GM10266 (cell line): ENCODE results near the gene EXD3.

Experiments
- DNase-seq: peaks from one replicate; pipeline ENCODE4 v3.0.0; 2012; ENCODE audit errors: extremely low spot score
- CTCF ChIP-seq: IDR thresholded peaks from 2 replicates; pipeline ENCODE4 v1.5.1; 2012; ENCODE audit warnings: mild to moderate bottlenecking, low read depth; ENCODE audit not compliant: control insufficient read depth, insufficient read depth; ENCODE audit errors: missing control alignments

Gene EXD3

DNA sequence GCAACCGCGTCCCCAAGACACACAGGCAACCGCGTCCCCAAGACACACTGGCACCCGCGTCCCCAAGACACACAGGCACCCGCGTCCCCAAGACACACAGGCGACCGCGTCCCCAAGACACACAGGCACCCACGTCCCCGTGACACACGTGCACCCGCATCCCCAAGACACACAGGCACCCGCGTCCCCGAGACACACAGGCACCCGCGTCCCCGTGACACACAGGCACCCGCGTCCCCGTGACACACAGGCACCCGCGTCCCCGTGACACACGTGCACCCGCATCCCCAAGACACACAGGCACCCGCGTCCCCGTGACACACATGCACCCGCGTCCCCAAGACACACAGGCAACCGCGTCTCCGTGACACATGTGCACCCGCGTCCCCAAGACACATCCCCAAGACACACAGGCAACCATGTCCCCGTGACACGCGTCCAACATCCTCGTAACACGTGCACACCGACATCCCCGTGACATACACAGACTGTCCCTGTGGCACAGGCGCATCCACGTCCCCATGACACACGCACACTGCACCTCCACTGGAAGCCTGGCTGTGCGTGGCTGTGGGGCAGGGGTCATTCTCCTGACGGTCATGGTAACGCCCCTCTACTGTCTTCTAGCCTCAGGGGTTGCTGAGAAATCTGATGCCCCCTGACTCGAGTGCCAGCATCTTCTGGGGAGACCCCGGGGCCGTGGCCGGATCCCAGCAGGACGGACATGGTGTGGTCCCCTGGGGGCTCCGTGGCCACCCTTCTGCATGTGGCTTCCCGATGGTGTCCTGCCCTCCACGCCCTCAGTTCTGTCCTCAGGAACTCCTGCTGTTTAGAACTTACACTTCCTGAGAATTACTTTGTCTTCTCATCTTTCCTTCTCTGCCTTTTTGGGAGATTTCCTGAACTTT lies 24.1 kb downstream of the EXD3 start:
- DNase-seq, result no peak
- no peak for TF ChIP-seq CTCF

- TF ChIP-seq CTCF, result no peak
- DNase-seq, result no peak
Measured at GRCh38 chr9:137397675-137398423, 25.1 kb downstream of the EXD3 start.

DNA sequence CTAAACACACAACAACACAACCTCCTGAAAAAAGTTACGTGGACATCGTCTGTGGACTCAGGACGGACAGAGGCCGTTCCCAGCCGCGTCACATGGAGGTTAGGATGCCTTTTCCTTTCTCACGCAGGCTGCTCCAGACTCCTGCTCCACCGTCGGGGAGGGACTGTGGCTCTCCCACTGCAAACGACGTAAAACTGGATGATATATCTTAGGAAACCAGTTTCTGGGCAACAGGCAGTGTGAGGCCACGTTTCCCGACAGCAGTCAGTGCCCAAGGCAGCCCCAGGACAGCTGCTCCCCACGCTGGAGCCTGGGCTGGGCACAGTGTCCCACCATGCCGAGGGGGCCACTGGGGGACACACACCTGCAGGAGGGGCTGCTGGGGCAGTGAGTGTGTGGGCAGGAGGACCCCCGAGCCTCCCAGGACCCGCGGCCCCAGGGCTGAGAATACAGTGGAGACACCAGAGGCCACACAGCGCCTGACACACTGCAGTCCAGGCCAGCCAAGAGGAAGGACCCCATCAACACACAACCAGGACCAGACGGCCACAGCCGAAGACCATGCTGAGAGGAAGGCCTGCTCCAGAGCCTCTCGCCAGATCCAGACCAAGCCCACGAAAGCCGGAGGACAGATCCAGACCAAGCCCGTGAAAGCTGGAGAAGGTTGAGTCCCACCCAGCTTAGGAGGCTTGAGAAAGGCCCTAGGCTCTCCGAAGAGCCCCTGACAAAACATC lies 26.2 kb downstream of the EXD3 start:
- no peak for DNase-seq
- no peak for TF ChIP-seq CTCF

GRCh38 chr9:137396227-137396626 lies 26.7 kb downstream of the EXD3 start:
- no peak for DNase-seq
- no peak for TF ChIP-seq CTCF

DNA sequence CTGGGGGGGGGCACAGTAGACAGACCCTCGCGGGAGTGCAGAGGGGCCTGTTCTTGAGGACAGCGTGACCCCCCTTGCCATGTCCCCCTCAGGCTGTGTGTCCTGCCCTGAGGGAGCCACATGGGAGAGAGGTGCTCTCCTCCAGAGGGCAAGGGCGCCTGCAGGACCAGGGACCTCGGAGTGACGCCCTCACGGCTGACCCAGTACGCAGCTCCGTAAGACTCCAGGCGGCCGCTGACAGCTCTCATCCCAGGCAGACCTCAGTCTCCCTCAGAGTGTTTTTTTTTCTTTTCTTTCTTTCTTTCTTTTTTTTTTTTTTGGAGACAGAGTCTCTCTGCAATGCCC lies 27.3 kb downstream of the EXD3 start:
- no peak for TF ChIP-seq CTCF
- DNase-seq, result no peak

- no peak for DNase-seq
- no peak for TF ChIP-seq CTCF
Measured at GRCh38 chr9:137394866-137395665, 27.9 kb downstream of the EXD3 start.
